Pericardium fibroblast (primary cell): ENCODE measurements around the gene IQCB1. TPM values are rescaled to one million over a fixed set of nuclear protein-coding genes. Genes with fewer than 3 reads are reported as not detected.

Experiments
- total RNA-seq: library from RNA; depleted of rRNA; stranded (reverse); fragments of >200 nt; gene quantifications from 2 replicates; pipeline ENCODE4 v1.2.3, GENCODE V29; 2015

IQCB1 gene
- 13.3 and 14.1 TPM in 2 replicates for total RNA-seq

GRCh38 chr3:121834671-121835464 is at the start of gene IQCB1, which contains the start of gene EAF2:
Gene IQCB1 (minus strand): TSS chr3:121835060. CDS start chr3:121828960, 6,100 bp downstream.
Gene EAF2 (plus strand): TSS chr3:121835209. CDS start chr3:121835286, 77 bp downstream.

GRCh38 chr3:121749276-121750086 is 85.4 kb downstream of the IQCB1 start, which contains the start of gene GOLGB1:
Gene GOLGB1 (minus strand): TSS chr3:121749741. CDS start chr3:121730971, 18,770 bp downstream.

Other genes with a start within 250 kb of the IQCB1 start
- gene FBXO40, start 241.7 kb downstream of the IQCB1 start, total RNA-seq = not detected in 2 replicates
- gene HCLS1, start 174.2 kb downstream of the IQCB1 start, total RNA-seq = 0.09 and 3.6 TPM in 2 replicates
- gene GOLGB1, start 85.3 kb downstream of the IQCB1 start, total RNA-seq = 21.5 and 34.5 TPM in 2 replicates
- gene EAF2, start 149 bp upstream of the IQCB1 start, total RNA-seq = 0.43 and 1.1 TPM in 2 replicates
- gene SLC15A2, start 59.3 kb upstream of the IQCB1 start, total RNA-seq = under 0.01 and 1.2 TPM in 2 replicates
- gene ILDR1, start 187.2 kb upstream of the IQCB1 start, total RNA-seq = not detected in 2 replicates
- not detected in 2 replicates for gene CD86, start 220.3 kb upstream of the IQCB1 start, total RNA-seq